Fibroblast of skin of scalp (primary cell): ENCODE measurements around the gene SORCS3.

ENCODE experiments used
- DNase-seq: peaks from one replicate; pipeline ENCODE4 v3.0.0-alpha.2; 2013

Gene SORCS3

DNA sequence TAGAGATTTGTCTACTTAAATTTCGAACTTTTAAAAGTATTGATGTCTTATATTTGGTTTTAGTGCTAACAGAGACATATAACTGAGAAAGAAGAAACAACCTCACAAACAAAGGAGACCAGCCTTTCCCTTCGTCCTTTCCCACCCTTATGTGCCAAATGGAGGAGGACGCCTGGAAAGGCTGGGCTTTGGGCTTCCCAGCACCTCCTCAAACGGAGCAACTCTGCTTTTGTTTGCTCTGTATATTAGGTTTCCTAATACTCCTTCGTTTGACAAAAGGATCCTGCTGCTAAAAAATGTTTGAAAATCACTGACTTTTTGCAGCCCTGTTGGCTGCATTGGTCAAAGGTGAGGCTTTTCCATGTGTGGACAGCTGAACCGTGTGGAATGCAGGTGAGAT, 471.8 kb downstream of the SORCS3 start:
- no peak for DNase-seq

DNA sequence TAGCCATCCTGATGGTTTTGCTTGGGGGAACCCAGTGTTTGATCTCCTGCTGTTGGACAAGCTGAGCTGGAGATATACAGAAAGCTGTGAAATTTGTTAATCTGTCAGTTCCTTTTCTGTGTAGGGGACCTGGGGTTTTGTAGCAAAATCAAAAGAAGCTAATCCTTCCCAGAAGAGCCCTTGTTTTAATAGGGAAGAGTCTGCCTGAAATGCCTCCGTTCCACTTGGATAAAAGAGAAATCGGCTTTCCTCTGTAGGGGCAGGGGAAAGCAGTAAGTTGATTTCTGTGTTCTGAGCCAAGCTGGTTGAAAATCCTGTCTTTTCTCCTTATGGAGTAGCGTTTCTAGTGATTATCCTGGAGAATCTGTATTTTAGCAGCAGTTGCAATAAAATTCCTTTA, 472.6 kb downstream of the SORCS3 start:
- DNase-seq, result no peak

DNA sequence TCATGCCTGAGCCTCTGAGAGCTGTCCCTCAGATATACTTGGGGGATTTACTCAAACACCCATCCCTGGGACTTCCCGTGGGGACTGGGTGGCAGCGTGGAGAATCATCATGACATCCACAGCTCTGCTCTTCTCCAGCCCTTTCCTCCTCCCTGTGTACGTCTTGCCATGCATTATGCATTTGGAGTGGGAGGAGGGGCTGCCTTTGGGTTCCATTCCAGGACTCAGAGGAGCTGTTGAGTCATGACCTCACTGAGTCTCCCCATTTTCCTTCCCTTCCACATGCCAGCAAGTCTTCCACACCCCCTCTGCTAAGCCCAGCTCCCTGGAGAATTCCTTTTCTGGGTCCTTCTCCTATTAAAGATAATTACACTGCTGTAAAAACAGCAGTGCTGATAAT, 480.7 kb downstream of the SORCS3 start:
- DNase-seq, result no peak

DNA sequence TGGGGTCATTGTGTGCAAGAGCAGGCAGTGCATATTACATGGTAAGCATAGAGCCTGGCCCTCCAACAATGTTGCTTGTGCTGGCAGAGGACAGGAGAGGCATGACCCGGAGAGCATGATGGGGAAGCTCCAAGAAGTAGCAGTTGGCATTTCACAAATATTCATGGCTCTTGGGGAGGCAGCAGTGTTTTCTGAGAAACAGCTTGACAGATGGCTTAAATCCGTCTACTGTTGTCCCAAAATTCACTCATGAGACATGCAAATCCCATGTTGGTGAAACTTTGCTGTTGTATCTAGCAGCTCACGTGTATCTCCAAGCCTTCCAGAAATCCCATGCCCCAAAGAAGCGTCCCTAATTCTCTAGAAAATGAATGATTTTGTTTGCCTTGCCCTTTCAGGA, 487.0 kb downstream of the SORCS3 start:
- DNase-seq, result no peak

DNA sequence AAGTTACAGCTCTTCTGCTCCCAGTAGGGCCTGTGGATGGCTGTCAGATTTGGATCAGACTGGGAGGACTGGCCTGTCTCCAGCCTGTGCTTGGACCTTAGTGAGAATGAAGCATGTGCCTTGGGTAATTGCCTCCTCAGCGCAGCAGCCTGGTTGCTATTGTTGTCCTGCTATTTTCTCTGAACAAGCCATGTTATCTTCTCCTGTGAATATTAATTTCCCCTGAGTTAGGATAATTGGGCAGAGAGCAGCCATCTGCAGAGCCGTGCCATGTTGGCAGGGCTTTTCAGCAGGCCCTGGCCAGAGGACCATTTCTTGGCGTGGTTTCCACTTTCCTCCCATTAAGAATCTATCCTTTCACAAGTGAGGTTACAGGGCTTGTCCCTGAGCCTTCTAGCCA, 497.3 kb downstream of the SORCS3 start:
- no peak for DNase-seq

DNA sequence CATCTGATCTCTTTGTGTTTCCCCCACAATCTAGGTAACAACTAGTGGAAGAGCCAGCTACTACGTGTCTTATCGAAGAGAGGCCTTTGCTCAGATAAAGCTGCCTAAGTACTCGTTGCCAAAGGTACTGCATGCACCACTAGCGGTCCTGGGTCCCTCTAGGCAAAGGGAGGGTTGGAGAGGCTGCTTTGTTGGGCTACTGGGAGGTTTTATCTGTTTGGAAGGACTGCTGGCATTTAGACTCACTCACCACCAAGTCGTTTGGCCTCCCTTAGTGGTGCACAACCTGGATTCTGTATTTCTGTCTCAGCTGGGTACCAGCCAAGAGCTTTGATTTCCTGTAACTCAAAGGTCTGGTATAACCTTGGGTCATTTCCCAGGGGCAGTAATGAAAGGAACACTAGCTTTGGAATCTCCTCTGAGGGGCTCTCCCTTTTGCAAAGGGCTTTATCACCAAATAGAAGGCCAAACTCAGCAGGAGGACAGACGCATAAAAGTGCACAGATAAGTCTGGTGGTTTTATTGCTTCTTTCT, 498.3 kb downstream of the SORCS3 start:
- no peak for DNase-seq

DNA sequence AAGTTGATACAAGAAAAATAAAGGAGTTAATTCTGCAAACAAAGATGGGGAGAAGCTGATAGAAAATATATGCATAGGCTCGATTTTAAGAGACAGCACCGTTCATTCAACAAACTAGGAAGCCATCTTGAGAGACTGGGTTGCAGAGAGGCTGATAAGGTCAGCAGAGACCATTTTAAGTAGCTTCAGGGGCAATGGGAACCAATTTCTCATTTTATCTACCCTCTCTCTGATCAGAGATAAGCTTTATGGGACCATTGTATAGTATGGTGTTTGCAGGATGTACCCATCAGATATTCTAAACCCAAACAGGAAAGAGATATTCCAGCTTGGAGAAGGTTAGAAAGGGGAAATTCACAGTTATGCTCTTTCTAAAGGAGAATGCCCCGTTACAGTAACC, 499.5 kb downstream of the SORCS3 start:
- DNase-seq, result no peak

DNA sequence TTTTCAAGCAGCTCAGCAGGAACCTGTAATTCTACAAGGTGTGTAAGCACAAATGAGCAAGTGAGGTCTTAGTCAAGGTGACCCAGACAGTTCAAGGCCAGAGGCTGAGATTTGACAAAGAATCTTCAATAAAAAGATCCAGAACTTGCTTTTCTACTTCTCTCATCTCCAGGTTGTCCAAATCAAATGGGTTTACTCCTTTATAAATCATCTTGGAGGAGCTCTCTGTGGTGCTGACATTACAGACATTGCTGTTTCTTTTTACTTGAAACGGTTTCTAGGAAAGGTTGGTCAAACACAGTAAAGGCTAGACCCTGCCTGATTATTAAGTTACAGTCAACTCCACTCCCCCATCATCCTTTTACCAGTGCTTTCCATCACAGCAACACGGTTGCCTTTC, 504.6 kb downstream of the SORCS3 start:
- DNase-seq, result no peak

DNA sequence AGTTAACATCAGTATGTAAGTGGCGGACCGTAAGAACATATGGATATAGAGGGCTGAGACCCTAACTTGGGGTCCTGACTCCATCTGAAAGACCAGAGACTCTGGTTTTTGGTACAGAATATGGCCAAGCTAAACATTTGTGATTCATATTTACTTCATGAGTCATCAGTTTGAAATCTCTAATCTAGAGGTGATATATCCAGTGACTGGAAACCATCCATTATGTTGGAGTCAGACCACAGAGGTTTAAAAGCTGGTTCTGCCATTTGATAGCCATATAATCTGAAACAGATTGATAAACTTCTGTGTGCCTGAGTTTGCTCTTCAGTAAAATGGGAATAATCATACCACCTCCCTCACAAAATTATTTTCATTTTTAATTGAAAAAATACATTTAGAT, 505.3 kb downstream of the SORCS3 start:
- no peak for DNase-seq

DNA sequence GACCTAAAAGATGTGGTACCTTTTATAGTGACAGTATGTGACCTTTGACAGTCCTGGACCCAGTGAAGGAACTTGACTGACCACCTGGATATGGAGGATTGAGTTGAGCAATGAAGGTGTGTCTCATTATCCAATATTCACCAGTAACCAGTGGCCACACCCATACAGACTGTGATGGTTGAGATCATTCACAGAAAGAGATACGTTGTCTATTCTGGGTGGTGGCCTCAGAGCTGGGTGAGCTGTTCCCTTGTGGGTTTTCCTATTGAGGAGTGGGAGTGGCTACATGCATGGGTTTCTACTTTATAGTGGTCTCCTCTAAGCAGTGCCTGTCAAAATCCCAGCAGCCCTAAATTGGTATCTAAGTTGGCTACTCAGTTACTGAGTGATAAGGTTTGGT, 507.4 kb downstream of the SORCS3 start:
- DNase-seq, result no peak

DNA sequence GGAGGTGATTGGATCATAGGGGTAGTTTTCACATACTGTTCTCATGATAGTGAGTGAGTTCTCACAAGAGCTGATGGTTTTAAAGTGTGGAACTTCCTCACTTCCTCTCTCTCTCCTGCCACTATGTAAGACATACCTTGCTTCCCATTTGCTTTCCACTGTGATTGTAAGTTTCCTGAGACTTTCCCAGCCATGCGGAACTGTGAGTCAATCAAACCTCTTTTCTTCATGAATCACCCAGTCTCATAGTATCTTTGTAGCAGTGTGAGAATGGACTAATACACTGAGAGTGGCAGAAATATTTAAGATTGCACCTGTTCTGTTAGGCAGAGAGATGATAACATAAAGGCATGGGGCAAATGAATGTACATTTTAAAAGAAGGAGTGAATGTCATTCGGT, 507.8 kb downstream of the SORCS3 start:
- no peak for DNase-seq

DNA sequence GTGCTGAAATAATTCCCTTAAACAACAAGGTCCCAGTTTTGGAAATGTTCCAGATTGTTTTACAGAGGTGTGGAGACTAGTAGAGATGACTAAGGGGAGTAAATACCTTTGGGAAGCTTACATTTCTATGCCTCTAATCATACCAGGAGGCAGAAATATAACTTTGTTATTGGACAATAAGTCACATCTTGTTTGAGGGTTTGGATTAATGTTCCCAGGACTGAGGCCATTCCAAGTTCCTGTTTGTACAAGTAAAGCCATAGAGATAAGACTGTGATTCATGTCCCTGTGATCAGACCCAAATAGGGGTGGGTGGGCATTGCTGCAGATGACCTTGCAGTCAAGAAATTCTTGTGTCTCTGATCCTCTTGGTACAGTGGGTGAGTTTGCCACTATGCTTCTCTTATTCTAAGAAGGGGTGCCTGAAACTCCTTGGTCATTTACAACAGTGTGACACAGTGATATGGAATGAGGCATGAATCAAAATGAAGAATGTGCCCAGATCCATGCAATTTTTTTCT, 508.3 kb downstream of the SORCS3 start:
- DNase-seq, result peak; percentile 4

DNA sequence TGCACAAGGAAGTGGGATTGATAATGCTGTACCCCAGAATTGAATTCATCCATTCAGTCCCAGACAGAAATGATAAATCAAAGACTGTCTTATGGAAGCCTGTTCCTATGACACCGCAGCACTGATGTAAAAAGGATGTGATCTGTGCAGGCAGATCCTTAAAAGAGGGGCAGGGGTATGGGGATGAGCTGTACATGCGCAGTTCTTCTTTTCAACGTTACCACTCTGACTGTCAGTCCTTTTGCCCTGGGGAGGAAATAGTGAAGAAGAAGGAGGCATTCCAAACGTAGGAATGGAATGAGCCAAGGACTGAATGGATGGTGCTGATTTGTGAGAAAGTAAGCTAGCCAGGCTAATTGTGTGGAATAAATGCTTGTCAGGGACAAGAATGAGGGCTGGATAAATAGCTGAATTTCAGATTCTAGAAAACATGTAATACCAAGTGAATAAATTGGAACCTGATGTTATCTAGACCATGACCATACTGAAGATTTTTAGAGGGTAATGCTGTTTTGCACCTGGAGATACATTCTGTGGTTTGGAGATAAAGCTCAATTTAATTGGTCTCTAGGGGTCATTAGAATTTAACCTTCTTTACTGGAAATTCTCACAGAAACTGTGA, 509.3 kb downstream of the SORCS3 start:
- no peak for DNase-seq

DNA sequence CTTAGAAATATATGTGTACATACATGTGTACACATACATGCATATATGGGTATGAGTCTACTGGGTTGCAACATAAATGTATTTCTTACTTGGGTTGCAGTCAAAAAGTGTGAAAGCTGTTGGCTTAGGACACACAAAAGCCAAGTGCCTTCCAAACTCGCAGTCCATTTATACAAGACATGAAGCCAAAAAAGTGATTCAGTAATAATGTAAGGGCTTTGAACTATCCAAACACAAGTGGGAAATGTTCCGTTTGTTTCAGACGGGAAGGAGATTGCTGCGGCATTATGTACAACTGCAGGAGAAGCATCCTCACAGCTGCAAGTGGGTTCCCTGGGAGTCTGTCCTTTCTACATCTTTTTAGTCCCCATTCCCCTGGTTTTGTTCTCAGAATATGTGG, 513.6 kb downstream of the SORCS3 start:
- no peak for DNase-seq

DNA sequence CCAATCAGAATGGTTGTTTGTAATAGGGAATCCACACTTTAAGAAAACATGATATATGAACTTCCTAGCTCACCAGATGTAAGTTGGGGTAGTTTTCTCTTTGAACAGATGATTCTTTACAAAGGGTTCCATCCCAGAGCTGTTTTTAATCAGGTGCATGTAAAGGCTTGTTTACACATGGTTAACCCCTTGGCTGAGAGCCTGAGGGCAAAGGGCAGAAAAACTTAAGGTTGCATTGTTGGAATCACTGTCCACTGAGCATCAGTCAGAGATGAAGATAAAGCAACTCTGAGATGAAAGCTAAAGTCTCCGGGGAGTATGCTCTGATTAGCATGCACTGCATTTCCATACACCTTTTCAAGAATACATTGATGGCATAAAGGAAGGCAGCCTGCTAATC, 518.2 kb downstream of the SORCS3 start:
- no peak for DNase-seq

DNA sequence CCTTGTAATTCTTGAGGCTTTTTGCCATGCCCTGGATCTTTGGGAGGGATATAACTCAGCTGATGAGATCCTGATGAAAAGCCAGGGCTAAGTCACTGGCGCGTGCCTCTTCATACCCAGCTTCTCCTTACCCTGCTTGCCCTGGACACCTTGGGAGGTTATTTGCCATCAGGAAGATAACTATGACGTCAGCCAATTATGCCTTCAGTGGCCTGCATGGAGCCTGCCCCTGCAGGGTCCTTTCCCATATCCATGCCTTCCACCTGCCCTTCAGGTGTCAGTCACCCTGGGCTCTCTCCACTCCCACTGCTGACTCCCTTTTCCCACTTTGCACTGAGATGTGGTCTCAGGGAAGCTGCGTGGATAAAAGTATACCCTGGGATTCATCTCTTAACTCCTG, 520.1 kb downstream of the SORCS3 start:
- no peak for DNase-seq

DNA sequence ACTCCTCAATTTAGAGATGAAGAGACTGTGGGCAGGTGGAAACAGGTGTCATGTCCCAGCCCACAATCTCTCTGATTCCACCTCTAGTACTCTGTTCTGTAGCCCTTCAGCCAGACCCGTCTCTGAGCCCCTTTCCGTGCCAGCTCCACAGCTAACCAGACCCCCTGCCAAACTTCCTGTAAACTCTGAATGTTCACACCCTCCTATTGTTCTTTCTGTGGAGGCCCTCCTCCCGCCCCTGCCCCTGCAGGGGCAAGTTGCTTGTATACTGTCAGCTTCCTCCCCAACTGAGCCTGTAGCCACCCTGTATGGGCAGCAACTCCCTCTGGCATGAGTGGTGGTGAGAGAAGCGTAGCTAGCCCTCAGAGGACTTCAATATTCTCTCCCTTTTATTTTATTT, 520.7 kb downstream of the SORCS3 start:
- DNase-seq, result no peak

DNA sequence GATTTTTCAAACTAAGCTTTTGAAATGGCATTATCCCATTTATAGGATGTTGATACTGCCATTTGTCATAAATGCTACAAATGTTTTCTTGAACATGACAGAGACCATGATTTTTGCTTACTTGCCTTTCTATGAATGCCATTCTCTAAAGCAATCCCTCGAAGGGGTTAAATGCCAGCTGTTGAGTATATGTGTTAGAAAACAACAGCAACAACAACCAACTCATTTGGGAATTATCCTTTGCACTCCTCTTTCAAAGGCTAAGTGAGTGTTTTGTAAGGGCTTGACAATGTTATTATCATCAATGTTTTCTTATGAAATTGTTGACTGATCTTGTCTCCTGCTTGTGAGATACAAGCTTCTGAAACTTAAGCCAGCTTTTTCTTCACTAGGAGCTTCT, 529.4 kb downstream of the SORCS3 start:
- DNase-seq, result no peak

DNA sequence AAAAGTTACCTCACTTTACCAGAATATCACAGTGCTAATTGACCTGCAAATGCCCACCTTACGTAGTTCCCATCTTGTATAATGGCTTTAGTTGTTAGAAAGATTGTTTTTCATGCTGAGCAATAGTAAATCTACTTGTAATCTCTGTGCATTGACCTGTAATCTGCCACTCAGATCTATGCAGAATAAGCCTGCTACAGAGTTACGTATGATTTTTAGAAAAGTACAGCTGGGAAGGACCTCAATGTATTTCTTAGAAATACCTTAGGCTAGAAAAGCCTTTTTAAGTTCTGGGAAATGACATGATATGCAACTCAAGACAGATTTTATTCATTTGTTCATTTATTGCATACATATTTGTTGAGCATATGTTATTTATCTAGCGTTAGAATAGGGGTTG, 530.9 kb downstream of the SORCS3 start:
- no peak for DNase-seq

DNA sequence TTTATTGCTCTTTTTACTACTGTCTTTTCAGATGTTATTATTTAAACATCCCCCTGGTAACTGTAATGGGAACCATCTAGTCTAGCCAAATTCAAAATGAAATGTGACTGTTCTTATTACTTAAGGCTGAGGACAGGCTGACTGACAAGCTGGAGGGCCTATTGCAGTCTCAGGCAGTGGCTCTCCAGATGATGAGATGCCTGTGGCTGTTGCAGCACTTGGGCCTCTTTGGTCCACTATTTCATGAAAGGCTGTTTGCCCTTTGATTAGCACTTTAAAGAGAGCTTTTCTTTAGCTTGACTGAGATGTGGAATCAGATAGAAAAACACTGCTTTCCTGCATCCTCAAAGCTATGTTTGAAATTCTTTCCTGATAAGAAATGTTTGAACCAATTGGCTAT, 540.5 kb downstream of the SORCS3 start:
- DNase-seq, result no peak

DNA sequence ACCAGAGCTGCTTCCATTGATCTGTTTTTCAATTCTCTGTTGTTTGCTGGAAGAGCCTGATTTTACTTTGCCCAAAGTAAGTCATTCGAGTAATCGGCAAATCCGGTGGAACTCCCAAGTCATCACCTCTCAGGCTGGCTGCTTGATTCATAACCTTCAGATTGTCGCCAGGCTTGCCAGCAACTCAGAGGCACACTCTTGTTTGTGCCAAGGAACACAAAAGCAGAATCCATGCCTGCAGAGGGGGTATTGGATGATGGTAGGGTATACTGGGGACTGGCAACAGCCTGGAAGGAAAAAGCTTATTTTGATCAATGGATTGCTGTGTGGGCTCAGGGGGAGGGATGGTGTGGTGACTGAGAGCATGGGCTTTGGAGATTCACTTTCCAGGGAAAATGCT, 542.4 kb downstream of the SORCS3 start:
- DNase-seq, result no peak

DNA sequence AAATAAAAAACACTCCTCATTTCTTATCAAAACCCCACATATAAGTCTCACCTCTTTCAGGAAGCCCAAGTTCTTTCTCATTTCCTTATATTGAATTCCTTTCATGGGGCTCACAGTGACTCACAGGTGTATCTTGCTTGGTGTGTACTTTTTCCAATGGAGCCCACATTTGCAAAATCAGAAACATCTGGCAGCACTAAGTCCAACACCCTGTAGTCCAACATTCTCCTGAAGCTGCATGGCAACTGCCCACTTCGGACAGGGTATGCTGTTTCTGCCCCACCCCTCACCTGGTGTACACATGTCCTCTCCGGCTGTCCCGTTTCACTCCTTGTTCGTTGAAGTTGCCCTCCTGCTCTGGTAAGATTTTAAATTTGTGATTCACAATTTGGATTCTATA, 544.1 kb downstream of the SORCS3 start:
- no peak for DNase-seq

DNA sequence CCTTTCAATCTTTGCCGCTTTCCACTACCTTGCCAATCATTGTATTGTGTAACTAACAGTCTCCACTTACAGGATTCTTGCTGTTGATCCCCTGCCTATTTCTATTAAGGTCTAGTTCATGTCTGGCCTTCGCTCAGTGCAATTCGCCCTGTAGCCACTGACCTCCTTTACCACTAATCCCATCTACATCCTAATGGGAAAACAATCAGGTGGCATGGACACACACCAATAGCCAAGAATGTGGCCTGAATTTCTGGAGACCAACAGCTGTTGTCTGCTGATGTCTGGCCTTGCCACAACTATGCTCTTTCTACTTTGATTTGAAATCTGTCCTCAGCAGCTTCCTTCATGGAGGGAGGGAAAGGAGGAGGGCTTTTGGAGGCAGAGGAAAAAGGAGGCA, 546.2 kb downstream of the SORCS3 start:
- no peak for DNase-seq

DNA sequence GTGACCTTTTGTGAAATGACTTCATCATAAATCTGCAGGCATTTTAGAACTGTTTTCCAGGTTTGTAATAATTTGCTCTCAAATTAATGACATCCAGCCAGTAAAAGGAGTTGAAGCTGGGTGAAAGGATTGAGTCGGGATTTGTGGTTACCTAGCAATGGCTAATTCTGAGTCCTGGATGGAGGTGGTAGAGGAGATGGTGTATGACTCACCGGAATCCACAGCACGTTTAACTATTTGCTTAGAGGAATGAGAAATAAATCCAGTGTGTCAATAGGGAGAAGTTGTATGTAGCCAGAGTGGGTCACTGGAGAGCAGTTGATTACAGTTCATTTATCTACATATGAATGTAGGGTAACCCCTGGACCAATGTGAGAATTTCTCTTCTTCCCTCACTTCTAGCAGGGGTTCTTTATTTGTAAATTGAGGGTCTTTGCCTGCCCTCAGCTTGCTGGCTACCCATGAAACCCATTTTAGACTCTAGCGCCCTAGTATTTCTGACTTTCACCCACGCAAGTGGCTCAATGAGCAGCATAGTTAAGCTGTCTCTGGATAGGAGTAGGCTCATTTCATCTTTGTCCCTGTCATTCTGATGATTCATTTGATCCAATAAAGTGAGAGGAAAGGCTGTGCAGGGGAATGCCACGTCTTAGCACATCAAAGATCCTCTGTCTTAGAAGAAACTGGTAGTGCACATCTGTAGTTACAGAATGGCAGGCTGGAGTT, 547.8 kb downstream of the SORCS3 start:
- DNase-seq, result peak; percentile 11

DNA sequence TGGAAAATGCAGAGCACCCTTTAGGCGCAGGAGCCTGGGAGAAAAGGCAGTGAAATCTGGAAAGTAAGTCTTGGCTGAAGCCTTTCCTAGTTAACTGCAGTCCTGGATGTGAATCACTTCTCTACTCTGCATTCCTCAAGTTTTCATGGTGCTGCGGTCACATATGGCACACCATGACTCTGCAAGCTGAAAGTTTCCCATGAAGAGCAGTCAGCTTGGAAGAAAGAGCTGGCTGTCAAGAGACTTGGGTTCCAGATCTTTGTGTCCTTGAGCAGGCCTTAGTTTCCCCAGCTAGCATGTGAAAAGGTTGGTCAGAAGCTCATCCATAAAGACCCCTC, 548.3 kb downstream of the SORCS3 start:
- peak; percentile 6 for DNase-seq
